PC-9 (cell line): Measurements from ENCODE around the gene GABRB2. TPM values are rescaled to one million over a fixed set of nuclear protein-coding genes. Genes with fewer than 3 reads are reported as not detected.

ENCODE experiments used
- BruUV-seq: library from RNA; stranded (reverse); fragments of 400-500 nt; replicated peaks from 2 replicates; lab custom pipeline; 2021; lab: Mats Ljungman, UMichigan
- CTCF ChIA-PET: fragments of 300-600 bp; sonication (Branson Sonifier 250); formaldehyde crosslinking; loops from one replicate; lab custom pipeline; 2022; ENCODE audit warnings: antibody characterized with exemption; lab: Charles Lee
- POLR2A ChIA-PET: fragments of 300-600 bp; sonication (Branson Sonifier 250); formaldehyde crosslinking; loops from one replicate; lab custom pipeline; 2022; ENCODE audit warnings: antibody characterized with exemption; ENCODE audit not compliant: unreplicated experiment; lab: Charles Lee
- DNase-seq, 2 experiments: peaks; one replicate each; pipeline versions ENCODE4 v3.0.0 to v3.0.0-alpha.2; 2015 to 2022; ENCODE audit warnings: mixed read lengths in 1 of 2
- H2AFZ ChIP-seq: fragments of 200-600 bp; sonication (generic); 2 replicates; pipeline ENCODE4 v1.8.1; 2017; ENCODE audit warnings: antibody characterized with exemption
- H3F3A ChIP-seq: fragments of 200-600 bp; sonication (generic); 2 replicates; pipeline ENCODE4 v1.8.1; 2017; ENCODE audit warnings: antibody characterized with exemption, mild to moderate bottlenecking, low read depth; ENCODE audit not compliant: insufficient read depth
- H3K27ac ChIP-seq: fragments of 200-600 bp; sonication (generic); 2 replicates; pipeline ENCODE4 v1.6.1; 2016; ENCODE audit warnings: mixed run types
- H3K27me3 ChIP-seq: fragments of 200-600 bp; sonication (generic); 2 replicates; pipeline ENCODE4 v1.6.1; 2016; ENCODE audit warnings: low read depth, mixed run types; ENCODE audit not compliant: insufficient read depth
- H3K36me3 ChIP-seq: fragments of 200-600 bp; sonication (generic); 2 replicates; pipeline ENCODE4 v1.6.1; 2016; ENCODE audit warnings: low read depth, mixed run types
- H3K4me1 ChIP-seq: fragments of 200-600 bp; sonication (generic); replicated peaks from 2 replicates; pipeline ENCODE4 v1.6.1; 2016; ENCODE audit warnings: mixed run types; ENCODE audit not compliant: insufficient read depth
- H3K4me2 ChIP-seq: fragments of 200-600 bp; sonication (generic); 2 replicates; pipeline ENCODE4 v1.6.1; 2017; ENCODE audit warnings: mixed run types
- H3K4me3 ChIP-seq: fragments of 200-600 bp; sonication (generic); 2 replicates; pipeline ENCODE4 v1.6.1; 2016; ENCODE audit warnings: mixed run types
- H3K79me2 ChIP-seq: fragments of 200-600 bp; sonication (generic); 2 replicates; pipeline ENCODE4 v1.6.1; 2017; ENCODE audit warnings: low read depth, mixed run types
- H3K9me2 ChIP-seq: fragments of 200-600 bp; sonication (generic); 2 replicates; pipeline ENCODE4 v1.8.1; 2017; ENCODE audit warnings: mild to moderate bottlenecking; ENCODE audit not compliant: insufficient read depth
- H3K9me3 ChIP-seq: fragments of 200-600 bp; sonication (generic); 2 replicates; pipeline ENCODE4 v1.8.1; 2016; ENCODE audit warnings: low read depth; ENCODE audit not compliant: insufficient read depth
- H4K20me1 ChIP-seq: fragments of 200-600 bp; sonication (generic); 2 replicates; pipeline ENCODE4 v1.8.1; 2017; ENCODE audit not compliant: insufficient read depth
- EZH2 ChIP-seq: fragments of 200-600 bp; sonication (generic); IDR thresholded peaks from 2 replicates; pipeline ENCODE4 v1.8.0; 2017; ENCODE audit warnings: antibody characterized with exemption, low read depth
- intact Hi-C: fragments of 100-400 bp; cut with micrococcal nuclease; formaldehyde crosslinking; loops from one replicate; pipeline ENCODE4 v1.10.0; 2022; ENCODE audit not compliant: unreplicated experiment
- total RNA-seq: library from RNA; stranded (reverse); gene quantifications from 2 replicates; pipeline ENCODE4 v1.2.3, GENCODE V29; 2021
- TF ChIP-seq, protein P1 (sequence below): fragments of 200-600 bp; sonication (generic); conservative IDR thresholded peaks from 2 replicates; pipeline ENCODE4 v1.6.1; 2017; ENCODE audit warnings: mixed run types, antibody characterized with exemption, mild to moderate bottlenecking, moderate library complexity

The GABRB2 gene
- total RNA-seq, 1 experiment from 2014 or later: not detected

DNA sequence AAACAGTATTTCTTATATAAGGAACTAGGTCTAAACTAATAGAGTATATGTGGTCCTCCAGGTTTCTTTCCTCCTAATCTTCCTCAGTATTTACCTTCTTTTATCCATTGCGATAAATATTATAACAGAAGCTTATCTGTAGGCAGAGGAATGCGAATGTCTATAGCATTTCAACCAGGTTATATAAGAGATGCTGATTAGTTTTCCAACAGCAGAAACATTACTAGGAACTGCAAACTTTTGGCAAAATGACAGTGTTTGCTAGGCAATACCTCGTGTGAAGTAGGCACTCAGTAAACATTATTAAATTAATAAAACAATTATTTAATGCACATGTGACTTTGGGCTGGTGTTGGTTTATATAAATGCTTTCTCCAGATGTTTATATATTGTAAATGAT lies 206.5 kb downstream of the GABRB2 start:
- no peaks in the 10 kb centered on the region for H3K4me1 ChIP-seq
- no peak for DNase-seq
- H4K20me1 ChIP-seq: no peaks in the 10 kb centered on the region
- H3K4me2 ChIP-seq: no peak overlapping the region
- no peak overlapping the region for H2AFZ ChIP-seq
- H3K36me3 ChIP-seq: no peaks in the 10 kb centered on the region
- intact Hi-C loops: no loop called here
- H3K4me3 ChIP-seq: no peak overlapping the region
- no peaks in the 10 kb centered on the region for H3K9me2 ChIP-seq
- H3K27ac ChIP-seq: no peak overlapping the region
- H3K79me2 ChIP-seq: no peaks in the 10 kb centered on the region
- POLR2A ChIA-PET: no interaction called here
- BruUV-seq: no TSS peak
- H3F3A ChIP-seq: no peaks in the 10 kb centered on the region
- no peaks in the 10 kb centered on the region for H3K27me3 ChIP-seq
- no peaks in the 10 kb centered on the region for H3K9me3 ChIP-seq
- TF ChIP-seq, protein P1, sequence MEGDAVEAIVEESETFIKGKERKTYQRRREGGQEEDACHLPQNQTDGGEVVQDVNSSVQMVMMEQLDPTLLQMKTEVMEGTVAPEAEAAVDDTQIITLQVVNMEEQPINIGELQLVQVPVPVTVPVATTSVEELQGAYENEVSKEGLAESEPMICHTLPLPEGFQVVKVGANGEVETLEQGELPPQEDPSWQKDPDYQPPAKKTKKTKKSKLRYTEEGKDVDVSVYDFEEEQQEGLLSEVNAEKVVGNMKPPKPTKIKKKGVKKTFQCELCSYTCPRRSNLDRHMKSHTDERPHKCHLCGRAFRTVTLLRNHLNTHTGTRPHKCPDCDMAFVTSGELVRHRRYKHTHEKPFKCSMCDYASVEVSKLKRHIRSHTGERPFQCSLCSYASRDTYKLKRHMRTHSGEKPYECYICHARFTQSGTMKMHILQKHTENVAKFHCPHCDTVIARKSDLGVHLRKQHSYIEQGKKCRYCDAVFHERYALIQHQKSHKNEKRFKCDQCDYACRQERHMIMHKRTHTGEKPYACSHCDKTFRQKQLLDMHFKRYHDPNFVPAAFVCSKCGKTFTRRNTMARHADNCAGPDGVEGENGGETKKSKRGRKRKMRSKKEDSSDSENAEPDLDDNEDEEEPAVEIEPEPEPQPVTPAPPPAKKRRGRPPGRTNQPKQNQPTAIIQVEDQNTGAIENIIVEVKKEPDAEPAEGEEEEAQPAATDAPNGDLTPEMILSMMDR: no peak
- no peak for TF ChIP-seq EZH2
- CTCF ChIA-PET: no interaction called here

DNA sequence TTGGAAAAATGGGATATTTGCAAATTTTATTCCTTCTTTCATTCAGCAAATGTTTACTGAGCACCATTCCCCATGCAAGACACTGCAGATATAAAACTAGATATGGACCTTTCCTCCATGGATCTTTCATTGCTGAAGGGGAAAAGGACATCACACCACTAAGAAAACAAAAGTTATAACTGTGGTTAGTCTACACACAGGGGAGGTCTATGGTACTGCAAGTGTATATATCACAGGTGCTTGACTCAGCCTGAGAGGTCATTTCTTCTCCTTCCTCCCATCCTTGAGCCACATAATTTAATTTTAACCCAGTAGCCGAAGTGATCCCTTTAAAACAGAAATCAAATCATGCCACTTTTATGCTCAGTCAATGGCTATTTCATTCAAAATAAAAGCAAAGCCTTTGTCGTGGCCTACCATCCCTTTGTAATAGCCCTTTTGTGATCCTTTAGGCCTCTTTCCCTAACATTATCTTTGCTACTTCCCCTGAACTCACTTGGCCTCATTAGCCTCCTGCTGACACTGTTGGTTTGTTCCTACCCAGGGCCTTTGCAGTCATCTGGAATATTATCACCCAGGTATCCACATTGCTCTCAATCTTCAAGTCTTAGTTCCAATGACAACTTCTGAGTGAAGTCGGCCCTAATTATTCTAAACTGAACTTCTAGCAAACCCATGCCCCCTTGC lies 213.2 kb downstream of the GABRB2 start:
- intact Hi-C loops: no loop called here
- no peaks in the 10 kb centered on the region for H3K4me1 ChIP-seq

DNA sequence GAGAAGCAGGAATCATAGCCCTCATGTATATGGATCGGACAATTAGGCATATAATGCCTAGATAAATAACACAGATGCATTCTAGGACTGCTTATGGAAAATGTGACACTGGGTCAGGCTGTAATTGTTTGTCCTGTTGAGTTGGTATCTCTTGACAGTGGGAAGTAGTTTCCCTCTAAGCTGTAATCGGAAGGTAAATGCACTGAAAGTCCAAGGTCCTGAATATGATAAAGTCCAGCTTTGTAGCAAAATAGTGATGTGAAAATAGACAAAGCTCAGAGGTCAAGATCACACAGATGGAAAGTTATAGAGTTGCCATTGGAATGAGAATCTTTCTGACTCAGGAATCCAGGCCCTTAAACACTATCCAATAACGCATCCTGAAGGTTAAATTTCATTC lies 214.2 kb downstream of the GABRB2 start:
- Histone ChIP-seq H3K27ac (no peak overlapping the region), H3K4me1 (no peaks in the 10 kb centered on the region), H3K9me2 (no peaks in the 10 kb centered on the region; the same call in 1 of the 2 replicates), H3K27me3 (no peaks in the 10 kb centered on the region), H3K9me3 (no peaks in the 10 kb centered on the region), H3K4me2 (no peak overlapping the region), H3K36me3 (no peaks in the 10 kb centered on the region), H2AFZ (no peak overlapping the region), H3F3A (no peaks in the 10 kb centered on the region), H4K20me1 (no peaks in the 10 kb centered on the region), H3K79me2 (no peaks in the 10 kb centered on the region), H3K4me3 (no peak overlapping the region)
- TF ChIP-seq EZH2: no peak
- TF ChIP-seq, protein P1: no peak
- BruUV-seq: no TSS peak
- ChIA-PET CTCF (no interaction called here), POLR2A (no interaction called here)
- intact Hi-C loops: no loop called here
- DNase-seq: no peak

More for the DNA sequence above, 213.2 kb downstream of the GABRB2 start:
- DNase-seq: no peak
- Histone ChIP-seq H3F3A (no peaks in the 10 kb centered on the region), H3K36me3 (no peaks in the 10 kb centered on the region), H3K4me3 (no peak overlapping the region), H3K4me2 (no peak overlapping the region), H3K79me2 (no peaks in the 10 kb centered on the region), H3K27ac (no peak overlapping the region), H3K9me2 (no peaks in the 10 kb centered on the region; the same call in 1 of the 2 replicates), H3K9me3 (no peaks in the 10 kb centered on the region), H4K20me1 (no peaks in the 10 kb centered on the region), H3K27me3 (no peaks in the 10 kb centered on the region), H2AFZ (no peak overlapping the region)
- TF ChIP-seq, protein P1: no peak
- TF ChIP-seq EZH2: no peak
- ChIA-PET CTCF (no interaction called here), POLR2A (no interaction called here)
- no TSS peak for BruUV-seq
